ENCODE results near the gene CD2BP2. TPM values are rescaled to one million over a fixed set of nuclear protein-coding genes. Genes with fewer than 3 reads are reported as not detected.

Gene CD2BP2
- total and polyA plus RNA-seq, 9 of the 15 experiments (the other 6 are each of a cell fraction or from before 2014, with no cell fraction given), result 3.9 to 51.1 (median 32.8) TPM

GRCh38 chr16:30395992-30396585, 41.0 kb upstream of the CD2BP2 start (continued):
- TF ChIP-seq JUND (IDR thresholded peaks at IDR 0.05; ENCODE audit: borderline replicate concordance, low read depth, low read length) (no peak), JUND (tag; IDR thresholded peaks at IDR 0.05; ENCODE audit: borderline replicate concordance, low read depth, low read length) (0 out of 3 replicates have a peak, but pooled peaks have one; percentile 16), SOX6 (IDR thresholded peaks at IDR 0.05) (peak; percentile 15; the same call in 1 of the 2 replicates), HDAC1 (IDR thresholded peaks at IDR 0.05) (peak in 1 of 2 experiments; percentile 5; a peak in 1 of 4 replicates), ETV6 (IDR thresholded peaks at IDR 0.05; ENCODE audit: borderline replicate concordance in 1 of 2, low read depth in 2 of 2, low read length in 1 of 2) (no peak), ETV6 (CRISPR knock-in tag; IDR thresholded peaks at IDR 0.05; ENCODE audit: borderline replicate concordance) (no peak), ZC3H4 (CRISPR knock-in tag; IDR thresholded peaks at IDR 0.05; ENCODE audit: borderline replicate concordance) (0 out of 2 replicates have a peak, but pooled peaks have one; percentile 25), SMARCE1 (IDR thresholded peaks at IDR 0.05) (peak; percentile 61; the same call in 1 of the 2 replicates), ZNF253 (CRISPR knock-in tag; conservative IDR thresholded peaks at IDR 0.05) (no peak), SREBF1 (IDR thresholded peaks at IDR 0.05; ENCODE audit: borderline replicate concordance, low read depth, low read length) (0 out of 2 replicates have a peak, but pooled peaks have one; percentile 18), MCM5 (IDR thresholded peaks at IDR 0.05; ENCODE audit: low read depth) (no peak)
- TF ChIP-seq, protein P1, sequence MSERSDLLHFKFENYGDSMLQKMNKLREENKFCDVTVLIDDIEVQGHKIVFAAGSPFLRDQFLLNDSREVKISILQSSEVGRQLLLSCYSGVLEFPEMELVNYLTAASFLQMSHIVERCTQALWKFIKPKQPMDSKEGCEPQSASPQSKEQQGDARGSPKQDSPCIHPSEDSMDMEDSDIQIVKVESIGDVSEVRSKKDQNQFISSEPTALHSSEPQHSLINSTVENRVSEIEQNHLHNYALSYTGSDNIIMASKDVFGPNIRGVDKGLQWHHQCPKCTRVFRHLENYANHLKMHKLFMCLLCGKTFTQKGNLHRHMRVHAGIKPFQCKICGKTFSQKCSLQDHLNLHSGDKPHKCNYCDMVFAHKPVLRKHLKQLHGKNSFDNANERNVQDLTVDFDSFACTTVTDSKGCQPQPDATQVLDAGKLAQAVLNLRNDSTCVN (CRISPR knock-in tag; IDR thresholded peaks at IDR 0.05), result 0 out of 2 replicates have a peak, but pooled peaks have one; percentile 13
- TF ChIP-seq, protein P2, sequence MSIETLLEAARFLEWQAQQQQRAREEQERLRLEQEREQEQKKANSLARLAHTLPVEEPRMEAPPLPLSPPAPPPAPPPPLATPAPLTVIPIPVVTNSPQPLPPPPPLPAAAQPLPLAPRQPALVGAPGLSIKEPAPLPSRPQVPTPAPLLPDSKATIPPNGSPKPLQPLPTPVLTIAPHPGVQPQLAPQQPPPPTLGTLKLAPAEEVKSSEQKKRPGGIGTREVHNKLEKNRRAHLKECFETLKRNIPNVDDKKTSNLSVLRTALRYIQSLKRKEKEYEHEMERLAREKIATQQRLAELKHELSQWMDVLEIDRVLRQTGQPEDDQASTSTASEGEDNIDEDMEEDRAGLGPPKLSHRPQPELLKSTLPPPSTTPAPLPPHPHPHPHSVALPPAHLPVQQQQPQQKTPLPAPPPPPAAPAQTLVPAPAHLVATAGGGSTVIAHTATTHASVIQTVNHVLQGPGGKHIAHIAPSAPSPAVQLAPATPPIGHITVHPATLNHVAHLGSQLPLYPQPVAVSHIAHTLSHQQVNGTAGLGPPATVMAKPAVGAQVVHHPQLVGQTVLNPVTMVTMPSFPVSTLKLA (conservative IDR thresholded peaks at IDR 0.05), result 0 out of 4 replicates have a peak, but pooled peaks of 1 of the 2 experiments have one; percentile 15
